Caco-2 (cell line): Measurements from ENCODE around the gene GNAO1. TPM values are rescaled to one million over a fixed set of nuclear protein-coding genes. Genes with fewer than 3 reads are reported as not detected.

ENCODE experiments used
- BruUV-seq: library from RNA; stranded (reverse); fragments of 400-500 nt; replicated peaks from 2 replicates; lab custom pipeline; 2021; lab: Mats Ljungman, UMichigan
- CTCF ChIA-PET: fragments of 300-600 bp; sonication (Branson Sonifier 250); formaldehyde crosslinking; loops from one replicate; lab custom pipeline; 2022; ENCODE audit warnings: antibody characterized with exemption; lab: Charles Lee
- POLR2A ChIA-PET: fragments of 300-600 bp; sonication (Branson Sonifier 250); formaldehyde crosslinking; loops from one replicate; lab custom pipeline; 2022; ENCODE audit warnings: antibody characterized with exemption; lab: Charles Lee
- DNase-seq, 2 experiments: peaks; one replicate each; pipeline versions ENCODE4 v3.0.0 to v3.0.0-alpha.2; 2020 to 2022
- H3K27me3 ChIP-seq: replicated peaks from 2 replicates; pipeline ENCODE4 v1.6.0; 2011; ENCODE audit warnings: low read length; ENCODE audit not compliant: control insufficient read depth, insufficient read depth
- H3K36me3 ChIP-seq: 2 replicates; pipeline ENCODE4 v1.5.1; 2011; ENCODE audit warnings: low read length; ENCODE audit not compliant: control insufficient read depth, insufficient read depth
- H3K4me1 ChIP-seq: fragments of 250-450 bp; sonication (Bioruptor Pico); 2 replicates; pipeline ENCODE4 v1.5.1; 2020; ENCODE audit warnings: mild to moderate bottlenecking
- H3K4me3 ChIP-seq: 2 replicates; pipeline ENCODE4 v1.5.1; 2011; ENCODE audit warnings: low read depth, mild to moderate bottlenecking, control low read depth, low read length
- H3K9me3 ChIP-seq: fragments of 250-450 bp; sonication (Bioruptor Pico); 2 replicates; pipeline ENCODE4 v1.5.1; 2020; ENCODE audit warnings: mild to moderate bottlenecking, moderate library complexity
- H3K27ac Mint-ChIP-seq: one replicate; pipeline ENCODE4 v1.8.0; 2022; ENCODE audit warnings: mixed read lengths; ENCODE audit not compliant: unreplicated experiment
- H3K27me3 Mint-ChIP-seq: one replicate; pipeline ENCODE4 v1.8.0; 2022; ENCODE audit warnings: mixed read lengths; ENCODE audit not compliant: insufficient read depth, unreplicated experiment
- H3K36me3 Mint-ChIP-seq: one replicate; pipeline ENCODE4 v1.8.0; 2022; ENCODE audit warnings: mild to moderate bottlenecking, mixed read lengths; ENCODE audit not compliant: insufficient read depth, unreplicated experiment
- H3K4me1 Mint-ChIP-seq: one replicate; pipeline ENCODE4 v1.8.0; 2022; ENCODE audit warnings: low read depth, mixed read lengths; ENCODE audit not compliant: unreplicated experiment
- H3K4me3 Mint-ChIP-seq: one replicate; pipeline ENCODE4 v1.8.0; 2022; ENCODE audit warnings: mild to moderate bottlenecking, moderate library complexity, mixed read lengths; ENCODE audit not compliant: unreplicated experiment
- H3K9me3 Mint-ChIP-seq: one replicate; pipeline ENCODE4 v1.8.0; 2022; ENCODE audit warnings: mixed read lengths; ENCODE audit not compliant: unreplicated experiment
- intact Hi-C: fragments of 100-400 bp; cut with micrococcal nuclease; formaldehyde crosslinking; loops from one replicate; pipeline ENCODE4 v1.10.0; 2022; ENCODE audit not compliant: unreplicated experiment
- total RNA-seq: library from RNA; stranded (reverse); gene quantifications from 2 replicates; pipeline ENCODE4 v1.2.3, GENCODE V29; 2022
- TF ChIP-seq, protein P1 (sequence below), 2 experiments: fragments of 200-600 bp in 1 of 2; IDR thresholded peaks; 1 replicate in 1 of 2; 2 replicates in 1 of 2; pipeline versions ENCODE4 v1.5.1 to v1.8.0; 2011 to 2022; ENCODE audit warnings: antibody characterized with exemption in 1 of 2, control low read depth in 1 of 2, inconsistent platforms in 1 of 2, low read depth in 1 of 2, low read length in 1 of 2, mild to moderate bottlenecking in 1 of 2, moderate library complexity in 1 of 2; ENCODE audit not compliant: insufficient read depth in 1 of 2, severe bottlenecking in 1 of 2, unreplicated experiment in 1 of 2

The GNAO1 gene
- total RNA-seq, 1 experiment from 2014 or later: 3.2 TPM

GRCh38 chr16:56225017-56225742, 33.9 kb downstream of the GNAO1 start:
- intact Hi-C loops: no loop called here
- H3K27me3 ChIP-seq: no peaks in the 10 kb centered on the region
- no peaks in the 10 kb centered on the region for H3K9me3 ChIP-seq
- TF ChIP-seq, protein P1, sequence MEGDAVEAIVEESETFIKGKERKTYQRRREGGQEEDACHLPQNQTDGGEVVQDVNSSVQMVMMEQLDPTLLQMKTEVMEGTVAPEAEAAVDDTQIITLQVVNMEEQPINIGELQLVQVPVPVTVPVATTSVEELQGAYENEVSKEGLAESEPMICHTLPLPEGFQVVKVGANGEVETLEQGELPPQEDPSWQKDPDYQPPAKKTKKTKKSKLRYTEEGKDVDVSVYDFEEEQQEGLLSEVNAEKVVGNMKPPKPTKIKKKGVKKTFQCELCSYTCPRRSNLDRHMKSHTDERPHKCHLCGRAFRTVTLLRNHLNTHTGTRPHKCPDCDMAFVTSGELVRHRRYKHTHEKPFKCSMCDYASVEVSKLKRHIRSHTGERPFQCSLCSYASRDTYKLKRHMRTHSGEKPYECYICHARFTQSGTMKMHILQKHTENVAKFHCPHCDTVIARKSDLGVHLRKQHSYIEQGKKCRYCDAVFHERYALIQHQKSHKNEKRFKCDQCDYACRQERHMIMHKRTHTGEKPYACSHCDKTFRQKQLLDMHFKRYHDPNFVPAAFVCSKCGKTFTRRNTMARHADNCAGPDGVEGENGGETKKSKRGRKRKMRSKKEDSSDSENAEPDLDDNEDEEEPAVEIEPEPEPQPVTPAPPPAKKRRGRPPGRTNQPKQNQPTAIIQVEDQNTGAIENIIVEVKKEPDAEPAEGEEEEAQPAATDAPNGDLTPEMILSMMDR (IDR thresholded peaks at IDR 0.05; ENCODE audit: insufficient read depth in 1 of 2, low read depth in 1 of 2, low read length in 1 of 2, severe bottlenecking in 1 of 2, unreplicated experiment in 1 of 2): no peak
- Mint-ChIP-seq H3K4me3 (no peak overlapping the region), H3K27ac (no peak overlapping the region), H3K27me3 (peaks cover 4% of the 10 kb centered on the region), H3K4me1 (no peaks in the 10 kb centered on the region), H3K36me3 (no peaks in the 10 kb centered on the region), H3K9me3 (no peaks in the 10 kb centered on the region)
- CTCF ChIA-PET: no interaction called here
- DNase-seq: no peak
- H3K4me1 ChIP-seq: no peaks in the 10 kb centered on the region
- POLR2A ChIA-PET: no interaction called here
- BruUV-seq: no TSS peak
- no peaks in the 10 kb centered on the region for H3K36me3 ChIP-seq
- H3K4me3 ChIP-seq: no peak overlapping the region

DNA sequence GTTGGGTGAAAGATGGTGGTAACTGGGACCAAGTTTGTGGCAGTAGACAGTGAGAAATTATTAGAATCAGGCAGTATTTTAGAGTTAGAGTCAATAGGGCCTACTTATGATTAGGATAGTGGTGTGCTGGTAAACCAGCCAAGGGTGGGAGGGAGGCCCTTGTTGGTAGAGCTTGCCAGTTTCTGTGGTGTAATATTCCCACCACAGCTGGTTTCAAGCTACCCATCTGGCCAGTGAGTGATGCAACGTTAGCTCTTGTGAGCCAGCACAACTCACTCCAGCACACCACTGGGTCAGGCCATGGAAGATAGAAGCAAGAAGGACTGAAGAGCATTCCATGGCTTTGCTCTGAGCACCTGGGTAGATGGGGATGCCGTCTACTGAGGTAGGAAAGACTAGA, 34.9 kb downstream of the GNAO1 start:
- DNase-seq: no peak
- H3K9me3 ChIP-seq: no peaks in the 10 kb centered on the region
- ChIA-PET POLR2A (no interaction called here), CTCF (interaction anchor here (0.6 kb wide), 1 partner anchor 719 kb away, joined by 4 read pairs; no protein-coding TSS in a partner anchor)
- H3K27me3 Mint-ChIP-seq: peaks cover 3% of the 10 kb centered on the region
- no TSS peak for BruUV-seq
- no peaks in the 10 kb centered on the region for H3K36me3 ChIP-seq
- no peak overlapping the region for H3K4me3 Mint-ChIP-seq
- H3K36me3 Mint-ChIP-seq: no peaks in the 10 kb centered on the region
- H3K4me1 Mint-ChIP-seq: no peaks in the 10 kb centered on the region
- intact Hi-C loops: no loop called here
- H3K9me3 Mint-ChIP-seq: no peaks in the 10 kb centered on the region
- TF ChIP-seq, protein P1 (IDR thresholded peaks at IDR 0.05; ENCODE audit: insufficient read depth in 1 of 2, low read depth in 1 of 2, low read length in 1 of 2, severe bottlenecking in 1 of 2, unreplicated experiment in 1 of 2): no peak
- H3K4me3 ChIP-seq: no peak overlapping the region
- no peaks in the 10 kb centered on the region for H3K4me1 ChIP-seq
- no peak overlapping the region for H3K27ac Mint-ChIP-seq
- no peaks in the 10 kb centered on the region for H3K27me3 ChIP-seq

- Mint-ChIP-seq H3K27me3 (peaks cover 3% of the 10 kb centered on the region), H3K27ac (no peak overlapping the region), H3K9me3 (no peaks in the 10 kb centered on the region), H3K4me3 (no peak overlapping the region), H3K36me3 (no peaks in the 10 kb centered on the region), H3K4me1 (no peaks in the 10 kb centered on the region)
- intact Hi-C loops: no loop called here
- CTCF ChIA-PET: no interaction called here
- TF ChIP-seq, protein P1 (IDR thresholded peaks at IDR 0.05; ENCODE audit: insufficient read depth in 1 of 2, low read depth in 1 of 2, low read length in 1 of 2, severe bottlenecking in 1 of 2, unreplicated experiment in 1 of 2): no peak
- Histone ChIP-seq H3K4me1 (no peaks in the 10 kb centered on the region), H3K9me3 (no peaks in the 10 kb centered on the region), H3K4me3 (no peak overlapping the region), H3K36me3 (no peaks in the 10 kb centered on the region), H3K27me3 (no peaks in the 10 kb centered on the region)
- BruUV-seq: no TSS peak
- POLR2A ChIA-PET: no interaction called here
- DNase-seq: no peak
Observed at GRCh38 chr16:56226845-56227525, 35.7 kb downstream of the GNAO1 start.
